GM06990 (cell line): Measurements from ENCODE around the gene CEBPE.

Experiments used
- DNase-seq: peaks from one replicate; pipeline ENCODE4 v3.0.0-alpha.2; 2011; ENCODE audit not compliant: insufficient read length; ENCODE audit errors: extremely low read depth
- H3K27me3 ChIP-seq: replicated peaks from 2 replicates; pipeline ENCODE4 v1.6.0; 2011; ENCODE audit warnings: low read length; ENCODE audit not compliant: control insufficient read depth, insufficient read depth
- H3K36me3 ChIP-seq: 2 replicates; pipeline ENCODE4 v1.5.1; 2011; ENCODE audit warnings: low read length; ENCODE audit not compliant: control insufficient read depth, insufficient read depth
- H3K4me3 ChIP-seq: replicated peaks from 2 replicates; pipeline ENCODE4 v1.5.1; 2011; ENCODE audit warnings: low read depth, mild to moderate bottlenecking, control low read depth, low read length
- TF ChIP-seq, protein P1 (sequence below): IDR thresholded peaks from 2 replicates; pipeline ENCODE4 v1.5.1; 2011; ENCODE audit warnings: low read length, control low read depth, mild to moderate bottlenecking, inconsistent platforms; ENCODE audit not compliant: insufficient read depth, poor library complexity, severe bottlenecking

CEBPE gene

DNA sequence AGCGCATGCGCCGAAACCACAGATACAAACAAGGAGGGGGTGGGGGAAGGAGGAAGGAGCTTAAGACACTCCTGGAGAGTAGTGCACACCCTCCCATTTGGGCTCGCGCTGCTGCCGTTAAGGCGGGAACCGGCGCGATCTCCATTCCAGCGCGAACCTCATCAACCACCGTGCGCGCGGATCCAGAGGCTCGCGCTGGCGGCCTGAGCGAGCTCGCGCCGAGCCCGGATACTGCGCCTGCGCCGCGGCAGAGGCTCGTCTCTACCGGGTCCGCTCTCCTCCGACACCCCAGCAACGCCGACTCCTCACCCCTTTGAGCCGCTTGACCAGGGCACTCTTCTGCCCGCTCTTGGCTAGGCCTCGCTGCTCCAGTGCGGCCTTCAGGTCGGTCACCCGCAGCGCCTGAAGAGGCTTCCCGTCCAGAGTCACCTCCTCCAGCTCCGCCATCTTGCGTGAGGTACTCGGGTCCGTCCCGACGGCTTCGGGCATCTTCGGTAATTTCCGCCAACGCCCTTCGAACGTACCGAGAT lies 24.3 kb downstream of the CEBPE start, which contains the start of gene ACIN1:
ACIN1 (minus strand) TSS at position 471 of the 530 bp plus-strand sequence; CDS start at position 447, 24 bp downstream.
- H3K36me3 ChIP-seq = peaks cover 11% of the 10 kb centered on the region
- H3K4me3 ChIP-seq = peak within 1 kb of the TSS; percentile 97
- peak; percentile 97 for DNase-seq
- H3K27me3 ChIP-seq = no peaks in the 10 kb centered on the region
- TF ChIP-seq, protein P1, sequence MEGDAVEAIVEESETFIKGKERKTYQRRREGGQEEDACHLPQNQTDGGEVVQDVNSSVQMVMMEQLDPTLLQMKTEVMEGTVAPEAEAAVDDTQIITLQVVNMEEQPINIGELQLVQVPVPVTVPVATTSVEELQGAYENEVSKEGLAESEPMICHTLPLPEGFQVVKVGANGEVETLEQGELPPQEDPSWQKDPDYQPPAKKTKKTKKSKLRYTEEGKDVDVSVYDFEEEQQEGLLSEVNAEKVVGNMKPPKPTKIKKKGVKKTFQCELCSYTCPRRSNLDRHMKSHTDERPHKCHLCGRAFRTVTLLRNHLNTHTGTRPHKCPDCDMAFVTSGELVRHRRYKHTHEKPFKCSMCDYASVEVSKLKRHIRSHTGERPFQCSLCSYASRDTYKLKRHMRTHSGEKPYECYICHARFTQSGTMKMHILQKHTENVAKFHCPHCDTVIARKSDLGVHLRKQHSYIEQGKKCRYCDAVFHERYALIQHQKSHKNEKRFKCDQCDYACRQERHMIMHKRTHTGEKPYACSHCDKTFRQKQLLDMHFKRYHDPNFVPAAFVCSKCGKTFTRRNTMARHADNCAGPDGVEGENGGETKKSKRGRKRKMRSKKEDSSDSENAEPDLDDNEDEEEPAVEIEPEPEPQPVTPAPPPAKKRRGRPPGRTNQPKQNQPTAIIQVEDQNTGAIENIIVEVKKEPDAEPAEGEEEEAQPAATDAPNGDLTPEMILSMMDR = no peak

- TF ChIP-seq, protein P1 = peak; percentile 29
- DNase-seq = no peak
- Histone ChIP-seq H3K36me3 (peaks cover 13% of the 10 kb centered on the region), H3K27me3 (no peaks in the 10 kb centered on the region), H3K4me3 (peak overlapping the region; percentile 97)
Measured at GRCh38 chr14:23093991-23094665, 24.9 kb downstream of the CEBPE start.

DNA sequence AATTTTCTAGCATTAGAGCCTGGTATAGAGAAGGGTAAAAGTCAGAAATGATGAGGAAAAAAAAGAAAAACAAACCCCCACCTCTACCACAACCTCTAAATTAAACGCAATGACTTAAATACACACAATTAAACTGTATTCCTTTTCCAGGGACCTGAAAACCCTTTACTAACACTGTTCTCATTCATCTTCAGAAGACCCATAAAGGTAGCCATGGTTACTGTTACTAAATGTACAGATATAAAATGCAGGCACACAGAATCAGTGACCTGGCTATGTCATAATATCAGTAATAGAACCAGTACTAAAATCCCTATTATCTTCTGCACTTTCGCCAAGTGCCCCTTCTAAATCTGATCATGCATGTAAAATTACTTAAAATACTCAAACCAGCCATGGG lies 25.5 kb downstream of the CEBPE start:
- no peaks in the 10 kb centered on the region for H3K27me3 ChIP-seq
- H3K36me3 ChIP-seq = peaks cover 13% of the 10 kb centered on the region
- DNase-seq = no peak
- peak overlapping the region; percentile 97 for H3K4me3 ChIP-seq
- TF ChIP-seq, protein P1 = no peak

GRCh38 chr14:23093104-23093503 lies 26.0 kb downstream of the CEBPE start:
- TF ChIP-seq, protein P1 = no peak
- no peak for DNase-seq
- Histone ChIP-seq H3K27me3 (no peaks in the 10 kb centered on the region), H3K4me3 (no peak overlapping the region; the same call in 1 of the 2 replicates), H3K36me3 (peaks cover 12% of the 10 kb centered on the region)

GRCh38 chr14:23091294-23092225 lies 27.5 kb downstream of the CEBPE start:
- Histone ChIP-seq H3K27me3 (no peaks in the 10 kb centered on the region), H3K4me3 (no peak overlapping the region), H3K36me3 (peaks cover 6% of the 10 kb centered on the region)
- no peak for DNase-seq
- TF ChIP-seq, protein P1 = no peak
